Measurements from ENCODE around the gene RAB4B. TPM values are rescaled to one million over a fixed set of nuclear protein-coding genes. Genes with fewer than 3 reads are reported as not detected.
"Not testable (repeated sequence)": the region's sequence is repeated elsewhere in the genome, so short reads cannot be mapped to it uniquely, and the experiment has no call there.

Gene RAB4B
- polyA plus RNA-seq, 10 donors, result 7.1 to 9.6 (median 8.6) TPM

GRCh38 chr19:40802300-40803169, 24.5 kb downstream of the RAB4B start:
- DNase-seq, result peak in 1 of 3 donors; percentile 58

DNA sequence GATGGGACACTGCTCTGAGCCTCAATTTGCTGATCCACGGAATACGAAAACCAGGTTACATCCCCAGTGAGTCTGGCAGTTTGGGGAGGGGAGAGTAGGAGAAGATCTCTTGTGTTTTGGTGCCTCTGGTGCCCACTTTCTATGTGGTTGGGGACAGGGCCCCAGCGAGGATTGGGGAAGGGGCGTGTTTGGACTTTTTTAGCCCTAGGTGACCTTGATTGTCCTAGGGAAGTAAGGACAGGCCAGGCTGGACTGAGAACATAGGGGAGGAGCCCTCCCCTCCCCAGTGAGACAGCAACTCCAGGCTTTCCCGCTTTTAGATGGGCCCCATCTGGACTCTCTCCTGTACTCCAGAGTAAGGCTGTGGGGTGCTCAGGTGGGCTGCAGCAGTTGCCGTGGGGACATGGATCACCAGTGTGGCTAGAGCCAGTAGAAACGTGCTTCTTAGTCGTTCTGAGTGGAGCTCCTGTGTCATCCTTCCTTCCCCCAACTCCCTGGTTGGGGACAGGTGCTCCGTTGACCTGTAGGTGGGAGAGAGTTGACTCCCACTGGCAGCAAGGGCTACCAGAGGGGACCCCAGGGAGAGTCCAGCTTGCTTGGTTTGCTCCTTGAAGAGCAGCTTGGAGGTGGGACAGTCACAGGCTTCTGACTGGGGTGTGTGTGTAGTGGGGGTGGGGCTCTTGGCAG, 25.3 kb downstream of the RAB4B start:
- no peak for DNase-seq

DNA sequence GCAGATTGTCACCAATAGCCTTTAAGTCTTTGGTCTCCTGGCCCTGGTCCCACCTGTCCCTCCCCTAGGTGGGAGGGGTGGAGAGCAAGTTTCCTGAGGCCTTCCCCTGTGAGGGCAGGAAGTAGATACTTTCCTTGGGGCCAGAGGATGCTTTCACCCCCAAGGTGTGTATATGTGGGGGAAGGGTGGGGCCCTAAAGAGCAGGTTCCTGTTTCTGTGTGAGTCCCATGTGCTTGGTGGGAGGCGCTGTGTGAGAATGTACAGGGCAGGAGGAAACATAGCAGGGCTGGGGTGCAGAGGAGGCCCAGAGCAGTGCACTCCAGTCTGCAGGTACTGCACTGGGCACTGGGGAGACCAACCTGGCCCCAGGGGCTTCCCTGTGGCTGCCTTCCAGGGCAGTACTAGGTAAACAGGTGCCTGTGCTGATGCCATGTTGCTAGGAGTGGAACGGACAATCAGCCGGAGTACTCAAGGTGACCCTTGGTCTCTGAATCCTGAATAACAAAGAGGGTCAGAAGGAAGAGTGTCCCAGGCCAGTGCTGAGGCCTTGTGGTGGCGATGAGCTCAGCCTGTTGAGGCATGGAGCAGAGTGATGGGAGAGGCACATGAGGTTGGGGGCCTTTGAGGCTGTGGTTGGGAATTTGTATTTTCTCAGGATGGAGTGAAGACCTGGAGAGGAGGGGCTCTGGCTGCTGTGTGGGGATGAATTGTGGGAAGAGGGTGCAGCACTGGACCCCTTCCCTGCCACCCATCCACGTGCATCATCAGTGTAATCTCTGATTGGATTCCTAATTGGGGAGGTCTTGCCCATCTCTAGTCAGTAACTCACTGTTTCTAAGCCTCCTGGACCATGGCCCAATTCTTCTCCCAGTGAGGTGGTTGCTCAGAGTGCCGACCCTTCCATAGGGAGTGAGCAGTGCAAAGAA, 26.1 kb downstream of the RAB4B start:
- no peak for DNase-seq

DNA sequence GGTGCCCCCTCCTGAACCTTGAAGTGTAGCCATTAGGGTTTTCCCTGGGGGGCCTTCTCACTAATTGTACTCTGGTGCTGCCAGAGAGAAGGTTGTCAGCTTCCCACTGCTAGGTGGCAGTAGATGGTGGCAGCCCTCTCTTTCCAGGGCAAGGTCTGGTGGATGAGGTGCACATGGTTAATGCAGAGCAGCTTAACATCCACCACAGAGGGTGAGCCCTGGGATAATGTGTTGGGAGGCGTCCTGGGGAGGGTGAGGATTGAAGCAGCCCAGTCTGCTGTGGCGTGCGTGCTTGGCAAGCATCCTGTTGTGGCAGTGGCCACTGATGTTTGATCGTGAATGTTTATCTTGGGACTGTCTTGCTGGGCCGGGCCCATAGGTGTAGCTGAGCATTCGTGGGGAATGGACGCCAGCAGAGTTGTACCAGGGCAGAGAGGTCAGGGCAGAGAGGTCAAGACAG, 26.8 kb downstream of the RAB4B start:
- no peak for DNase-seq

DNA sequence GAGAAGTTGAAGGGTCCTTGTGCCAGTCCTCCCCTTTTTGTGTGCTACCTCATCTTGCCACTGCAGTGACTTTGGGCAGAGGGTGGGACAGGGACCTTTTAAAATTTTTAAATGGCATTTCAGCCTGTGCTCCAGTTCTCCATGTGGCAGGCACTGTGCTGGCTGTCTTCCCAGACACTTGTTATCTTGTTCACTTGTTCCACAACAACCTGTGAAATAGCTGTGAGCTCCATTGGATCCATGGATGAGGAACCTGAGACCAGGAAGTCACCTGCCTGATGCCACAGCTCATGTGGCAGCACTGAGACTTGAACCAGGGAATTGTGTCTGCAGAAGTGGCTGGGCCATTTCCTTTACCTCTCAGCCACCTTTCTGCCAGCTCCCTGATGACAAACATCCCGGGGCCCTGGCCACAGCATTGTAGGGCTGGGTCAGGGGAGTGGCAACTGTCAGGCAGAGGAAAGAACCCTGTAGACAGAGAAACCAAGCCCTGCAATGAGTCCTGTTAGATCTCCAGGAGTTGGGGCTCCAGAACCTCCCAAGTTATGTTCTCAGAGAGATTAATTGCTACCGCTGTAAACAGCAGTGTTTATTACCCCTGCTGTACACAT, 27.3 kb downstream of the RAB4B start:
- no peak for DNase-seq

DNA sequence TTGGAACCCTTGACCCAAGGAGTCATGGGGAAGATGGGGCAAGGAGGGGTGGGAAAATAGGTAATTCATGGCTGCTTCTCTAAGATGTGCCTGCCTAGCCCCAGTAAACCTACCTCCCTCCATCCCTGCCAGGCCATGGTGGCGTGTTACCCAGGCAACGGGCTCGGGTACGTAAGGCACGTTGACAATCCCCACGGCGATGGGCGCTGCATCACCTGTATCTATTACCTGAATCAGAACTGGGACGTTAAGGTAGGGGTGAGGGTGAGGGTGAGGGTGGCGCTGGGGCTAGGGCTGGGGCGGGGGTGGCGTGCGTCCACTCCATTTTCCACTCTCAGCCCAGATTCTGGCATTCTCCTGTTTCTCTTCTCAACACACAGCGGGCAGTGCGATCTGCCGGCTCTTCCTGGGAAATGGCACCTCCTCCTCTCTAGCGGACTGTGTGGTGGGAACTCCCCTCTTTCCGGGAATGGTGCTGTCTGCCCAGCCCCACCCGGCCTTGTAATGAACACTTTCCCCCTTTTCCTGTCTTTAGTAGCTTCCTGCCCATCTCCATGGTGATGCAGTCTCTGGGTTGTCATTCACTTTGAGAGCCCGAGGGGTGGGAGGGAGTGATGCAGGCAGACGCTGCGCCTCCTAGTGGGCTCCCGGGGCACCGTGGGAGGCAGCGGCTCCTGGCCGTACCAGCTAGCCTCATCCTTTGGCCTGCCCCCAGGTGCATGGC, 28.5 kb downstream of the RAB4B start:
- DNase-seq, result peak; percentile 86 to 94 (median 93)

- DNase-seq, result no peak
Observed at GRCh38 chr19:40807147-40808020, 29.3 kb downstream of the RAB4B start.

- no peak for DNase-seq
Observed at GRCh38 chr19:40808021-40808325, 29.9 kb downstream of the RAB4B start.

- DNase-seq, result no peak
Observed at GRCh38 chr19:40808497-40808896, 30.4 kb downstream of the RAB4B start.

GRCh38 chr19:40809358-40810086, 31.5 kb downstream of the RAB4B start:
- no peak for DNase-seq

DNA sequence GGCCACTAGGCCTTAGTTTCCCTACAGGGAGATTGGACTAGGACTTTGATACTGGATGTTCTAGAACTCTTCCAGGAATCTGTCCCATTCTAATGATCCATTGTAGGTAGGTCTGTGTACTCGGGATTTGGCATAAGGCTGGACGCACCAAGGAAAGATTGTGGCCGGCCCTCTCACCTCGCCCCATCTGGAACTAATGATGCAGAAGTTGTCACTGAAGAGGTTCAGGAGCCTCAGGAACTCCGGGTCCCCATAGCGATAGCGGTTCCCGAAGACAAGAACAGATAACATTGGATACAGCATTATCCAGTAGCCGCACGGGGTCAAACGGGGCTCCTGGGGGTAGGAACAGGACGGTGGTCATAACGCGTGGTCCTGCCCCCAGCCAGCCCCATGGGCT, 32.1 kb downstream of the RAB4B start:
- DNase-seq, result no peak

GRCh38 chr19:40810649-40811408, 32.8 kb downstream of the RAB4B start:
- peak; percentile 58 to 93 (median 68) for DNase-seq

GRCh38 chr19:40811478-40812341, 33.7 kb downstream of the RAB4B start:
- DNase-seq, result no peak

DNA sequence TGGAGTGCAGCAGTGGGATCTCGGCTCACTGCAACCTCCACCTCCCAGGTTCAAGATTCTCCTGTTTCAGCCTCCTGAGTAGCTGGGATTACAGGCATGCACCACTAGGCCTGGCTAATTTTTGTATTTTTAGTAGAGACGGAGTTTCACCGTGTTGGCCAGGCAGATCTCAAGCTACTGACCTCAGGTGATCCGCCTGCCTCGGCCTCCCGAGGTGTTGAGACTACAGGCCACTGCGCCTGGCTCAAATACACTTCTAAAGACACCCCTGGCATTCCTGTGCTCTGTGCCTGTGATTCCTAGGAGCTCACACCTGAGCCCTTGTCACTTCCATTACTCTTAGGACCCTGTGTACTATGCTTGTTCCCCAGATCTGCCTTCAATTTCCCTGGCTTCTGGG, 34.5 kb downstream of the RAB4B start:
- not testable (repeated sequence) for DNase-seq

DNA sequence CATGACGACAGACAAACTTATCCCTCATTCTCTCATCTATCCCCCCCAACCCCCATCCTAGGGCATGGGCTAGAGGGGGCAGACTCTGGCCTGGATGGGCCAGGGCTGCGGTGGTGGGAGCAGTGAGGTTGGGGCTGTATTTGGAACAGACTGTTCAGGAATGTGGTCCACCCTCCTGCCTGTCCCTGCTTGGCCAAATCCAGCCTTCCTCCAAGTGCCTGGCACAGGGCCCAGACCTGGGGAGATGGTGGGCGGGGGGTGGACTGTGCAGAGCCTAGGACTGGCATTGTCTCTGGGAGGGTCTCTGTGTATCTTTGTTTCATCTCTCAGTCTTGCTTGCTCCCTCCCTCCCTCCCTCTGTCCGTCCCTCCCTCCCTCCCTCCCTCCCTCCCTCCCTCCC, 35.1 kb downstream of the RAB4B start:
- no peak for DNase-seq

DNA sequence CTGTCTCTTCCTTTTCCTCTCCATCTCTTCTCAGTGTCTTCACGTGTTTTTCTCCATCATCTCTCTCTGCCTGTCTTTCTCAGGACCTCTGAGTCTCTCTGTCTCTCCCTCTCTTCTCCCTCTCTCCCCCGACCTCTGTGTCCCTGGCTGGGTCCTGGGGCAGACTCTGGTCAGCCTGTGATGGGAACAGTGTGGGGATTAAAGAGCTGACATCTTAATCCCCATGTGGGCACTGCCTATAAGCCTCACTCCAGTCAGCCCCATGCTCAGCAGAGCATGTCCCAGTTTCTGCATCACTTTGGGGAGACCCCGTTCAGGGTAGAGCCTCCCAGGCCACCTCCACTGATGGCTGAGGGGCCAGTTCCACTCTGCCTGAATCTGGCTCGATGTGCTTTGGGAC, 37.2 kb downstream of the RAB4B start:
- DNase-seq, result no peak
